Measurements from ENCODE around the gene PIEZO2.

PIEZO2 gene

DNA sequence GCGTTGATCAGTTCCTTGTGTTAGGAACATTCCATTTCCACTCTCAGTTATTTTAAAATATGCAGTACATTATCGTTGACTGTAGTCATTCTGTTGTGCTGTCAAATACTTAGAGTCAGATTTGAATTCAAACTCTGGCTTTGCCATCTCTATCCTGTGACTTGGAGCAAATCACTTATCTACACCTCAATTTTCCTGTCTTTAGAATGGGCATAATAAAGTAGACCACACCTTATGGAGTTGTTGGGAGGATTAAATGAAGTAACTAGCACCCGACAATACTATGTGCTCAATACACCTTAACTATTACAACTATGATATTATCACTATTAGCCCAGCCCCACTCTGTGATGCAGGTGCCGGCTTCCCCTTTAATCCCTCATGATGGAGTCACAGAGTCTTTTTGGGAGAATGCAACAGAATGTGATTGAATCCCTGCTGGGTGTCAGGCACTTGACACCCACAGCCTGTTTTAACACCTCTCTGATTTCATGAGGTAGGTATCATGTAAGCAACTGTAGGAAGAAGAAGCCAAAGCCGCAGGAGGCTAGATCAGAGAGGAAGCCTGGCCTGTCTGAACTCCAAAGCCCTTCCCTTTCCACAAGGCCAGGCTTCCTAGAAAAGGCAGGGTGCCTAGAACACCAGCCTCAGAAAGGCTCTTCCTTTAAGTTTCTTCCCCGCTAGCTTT is 315.1 kb downstream of the PIEZO2 start:
- Histone ChIP-seq H3K27me3 (replicated peaks; ENCODE audit: control insufficient read depth, insufficient read depth, low read length) (no peaks in the 10 kb centered on the region), H3K4me3 (replicated peaks; ENCODE audit: low read depth, low read length) (no peak overlapping the region), H3K36me3 (ENCODE audit: control insufficient read depth, insufficient read depth, low read length) (no peaks in the 10 kb centered on the region; the same call in 1 of the 2 replicates)
- TF ChIP-seq, protein P1, sequence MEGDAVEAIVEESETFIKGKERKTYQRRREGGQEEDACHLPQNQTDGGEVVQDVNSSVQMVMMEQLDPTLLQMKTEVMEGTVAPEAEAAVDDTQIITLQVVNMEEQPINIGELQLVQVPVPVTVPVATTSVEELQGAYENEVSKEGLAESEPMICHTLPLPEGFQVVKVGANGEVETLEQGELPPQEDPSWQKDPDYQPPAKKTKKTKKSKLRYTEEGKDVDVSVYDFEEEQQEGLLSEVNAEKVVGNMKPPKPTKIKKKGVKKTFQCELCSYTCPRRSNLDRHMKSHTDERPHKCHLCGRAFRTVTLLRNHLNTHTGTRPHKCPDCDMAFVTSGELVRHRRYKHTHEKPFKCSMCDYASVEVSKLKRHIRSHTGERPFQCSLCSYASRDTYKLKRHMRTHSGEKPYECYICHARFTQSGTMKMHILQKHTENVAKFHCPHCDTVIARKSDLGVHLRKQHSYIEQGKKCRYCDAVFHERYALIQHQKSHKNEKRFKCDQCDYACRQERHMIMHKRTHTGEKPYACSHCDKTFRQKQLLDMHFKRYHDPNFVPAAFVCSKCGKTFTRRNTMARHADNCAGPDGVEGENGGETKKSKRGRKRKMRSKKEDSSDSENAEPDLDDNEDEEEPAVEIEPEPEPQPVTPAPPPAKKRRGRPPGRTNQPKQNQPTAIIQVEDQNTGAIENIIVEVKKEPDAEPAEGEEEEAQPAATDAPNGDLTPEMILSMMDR (IDR thresholded peaks at IDR 0.05; ENCODE audit: insufficient read depth, low read length, poor library complexity, severe bottlenecking), result no peak
- DNase-seq (ENCODE audit: extremely low read depth, insufficient read length), result no peak

DNA sequence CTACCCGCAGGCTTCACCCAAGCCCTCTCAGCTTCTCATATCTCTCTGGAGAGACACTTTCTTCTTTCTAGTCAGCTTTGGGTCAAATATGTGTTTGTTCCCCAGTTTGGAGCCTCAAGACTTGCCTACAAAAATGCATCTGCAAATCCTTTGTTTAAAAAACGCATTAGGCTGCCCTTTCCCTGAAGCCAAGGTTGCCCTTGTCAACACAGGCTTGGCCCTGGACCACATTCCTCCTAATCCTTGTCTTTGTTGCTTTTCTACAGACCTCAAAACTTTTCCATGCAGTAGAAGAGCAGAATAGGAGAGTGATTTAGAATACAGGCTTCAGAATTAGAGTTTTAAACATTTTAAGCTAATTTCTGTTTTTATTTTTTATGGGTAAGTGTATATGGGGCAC is 315.7 kb downstream of the PIEZO2 start:
- no peaks in the 10 kb centered on the region for H3K27me3 ChIP-seq (replicated peaks; ENCODE audit: control insufficient read depth, insufficient read depth, low read length)
- TF ChIP-seq, protein P1 (IDR thresholded peaks at IDR 0.05; ENCODE audit: insufficient read depth, low read length, poor library complexity, severe bottlenecking), result no peak
- no peak overlapping the region for H3K4me3 ChIP-seq (replicated peaks; ENCODE audit: low read depth, low read length)
- DNase-seq (ENCODE audit: extremely low read depth, insufficient read length), result no peak
- H3K36me3 ChIP-seq (ENCODE audit: control insufficient read depth, insufficient read depth, low read length), result no peaks in the 10 kb centered on the region; the same call in 1 of the 2 replicates

DNA sequence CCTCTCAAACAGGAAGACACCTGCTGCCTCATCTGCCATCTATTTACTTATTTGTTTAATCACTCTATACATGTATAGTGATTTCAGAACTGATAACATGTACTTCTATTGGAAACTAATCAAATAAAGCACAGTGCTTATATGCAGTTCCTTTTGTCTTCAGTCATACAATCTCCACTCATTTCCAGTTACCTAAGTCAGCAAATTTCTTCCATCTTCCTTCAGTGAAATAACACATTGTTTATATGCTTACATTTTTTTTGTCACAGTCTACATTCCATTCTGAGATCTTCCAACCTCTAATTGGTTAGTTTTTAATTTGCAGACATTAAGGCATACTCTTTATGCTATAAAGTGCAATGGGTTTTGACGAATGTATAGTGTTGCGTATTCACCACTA is 323.0 kb downstream of the PIEZO2 start:
- no peak for DNase-seq (ENCODE audit: extremely low read depth, insufficient read length)
- H3K27me3 ChIP-seq (replicated peaks; ENCODE audit: control insufficient read depth, insufficient read depth, low read length), result no peaks in the 10 kb centered on the region
- no peaks in the 10 kb centered on the region for H3K36me3 ChIP-seq (ENCODE audit: control insufficient read depth, insufficient read depth, low read length)
- no peak overlapping the region for H3K4me3 ChIP-seq (replicated peaks; ENCODE audit: low read depth, low read length)
- TF ChIP-seq, protein P1 (IDR thresholded peaks at IDR 0.05; ENCODE audit: insufficient read depth, low read length, poor library complexity, severe bottlenecking), result no peak

DNA sequence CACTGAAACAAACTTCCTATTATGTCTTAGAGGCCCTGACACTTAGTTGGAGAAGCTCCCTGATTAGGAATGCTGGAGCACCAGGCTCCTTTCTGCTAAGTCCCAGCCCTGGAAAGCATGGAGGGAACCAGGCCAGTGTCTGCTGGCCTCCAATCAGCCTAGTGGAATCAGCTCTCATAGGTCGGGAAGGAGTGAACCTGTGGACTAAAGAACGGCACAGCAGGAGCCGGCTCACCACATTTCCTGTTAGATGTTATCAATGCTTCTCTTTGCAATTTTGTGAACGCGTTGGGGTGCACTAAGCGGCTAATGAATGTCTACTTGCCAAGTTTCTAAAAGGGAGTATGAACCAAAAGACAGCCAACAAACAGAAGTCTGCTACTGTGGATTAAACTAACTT is 326.9 kb downstream of the PIEZO2 start:
- TF ChIP-seq, protein P1 (IDR thresholded peaks at IDR 0.05; ENCODE audit: insufficient read depth, low read length, poor library complexity, severe bottlenecking), result no peak
- H3K36me3 ChIP-seq (ENCODE audit: control insufficient read depth, insufficient read depth, low read length), result no peaks in the 10 kb centered on the region
- no peak for DNase-seq (ENCODE audit: extremely low read depth, insufficient read length)
- no peak overlapping the region for H3K4me3 ChIP-seq (replicated peaks; ENCODE audit: low read depth, low read length)
- H3K27me3 ChIP-seq (replicated peaks; ENCODE audit: control insufficient read depth, insufficient read depth, low read length), result no peaks in the 10 kb centered on the region

DNA sequence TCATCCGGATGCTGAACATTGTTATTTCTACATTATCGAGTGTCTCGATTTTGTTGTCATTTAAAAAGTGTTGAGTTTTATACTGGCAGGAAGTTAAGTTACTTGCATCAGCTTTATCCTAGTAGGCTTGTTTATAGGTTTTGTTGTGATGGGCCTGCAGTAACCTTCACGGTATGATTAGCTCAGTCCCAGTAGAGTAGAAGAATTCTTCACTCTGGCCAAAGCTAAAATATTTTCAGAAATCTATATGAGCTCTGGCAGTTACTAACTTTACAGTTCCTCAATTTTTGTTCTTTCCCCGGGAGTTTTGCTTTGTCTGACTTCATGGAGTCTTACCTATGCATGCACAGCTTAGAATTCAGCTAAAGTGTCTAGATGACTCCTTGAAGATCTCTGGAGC is 328.7 kb downstream of the PIEZO2 start:
- H3K36me3 ChIP-seq (ENCODE audit: control insufficient read depth, insufficient read depth, low read length), result no peaks in the 10 kb centered on the region; the same call in 1 of the 2 replicates
- H3K27me3 ChIP-seq (replicated peaks; ENCODE audit: control insufficient read depth, insufficient read depth, low read length), result no peaks in the 10 kb centered on the region
- TF ChIP-seq, protein P1 (IDR thresholded peaks at IDR 0.05; ENCODE audit: insufficient read depth, low read length, poor library complexity, severe bottlenecking), result no peak
- no peak overlapping the region for H3K4me3 ChIP-seq (replicated peaks; ENCODE audit: low read depth, low read length)
- DNase-seq (ENCODE audit: extremely low read depth, insufficient read length), result no peak

All from GM06990 (cell line).